Calu3 (cell line): ENCODE data around the gene RGS3. TPM values are rescaled to one million over a fixed set of nuclear protein-coding genes. Genes with fewer than 3 reads are reported as not detected.

Experiments
- BruUV-seq: library from RNA; stranded (reverse); fragments of 400-500 nt; replicated peaks from 2 replicates; lab custom pipeline; 2021; lab: Mats Ljungman, UMichigan
- CTCF ChIA-PET: fragments of 300-600 bp; sonication (Branson Sonifier 250); formaldehyde crosslinking; loops from one replicate; lab custom pipeline; 2022; ENCODE audit warnings: antibody characterized with exemption; lab: Charles Lee
- DNase-seq: peaks from one replicate; pipeline ENCODE4 v3.0.0; 2022
- H3K27ac Mint-ChIP-seq: one replicate; pipeline ENCODE4 v1.8.0; 2022; ENCODE audit warnings: mixed read lengths; ENCODE audit not compliant: unreplicated experiment
- H3K27me3 Mint-ChIP-seq: one replicate; pipeline ENCODE4 v1.8.0; 2022; ENCODE audit warnings: mixed read lengths; ENCODE audit not compliant: unreplicated experiment
- H3K36me3 Mint-ChIP-seq: one replicate; pipeline ENCODE4 v1.8.0; 2022; ENCODE audit warnings: mild to moderate bottlenecking, moderate library complexity, mixed read lengths; ENCODE audit not compliant: insufficient read depth, unreplicated experiment
- H3K4me1 Mint-ChIP-seq: one replicate; pipeline ENCODE4 v1.8.0; 2022; ENCODE audit warnings: mild to moderate bottlenecking, low read depth, mixed read lengths; ENCODE audit not compliant: unreplicated experiment
- H3K4me3 Mint-ChIP-seq: one replicate; pipeline ENCODE4 v1.8.0; 2022; ENCODE audit warnings: mild to moderate bottlenecking, low read depth, moderate library complexity, mixed read lengths; ENCODE audit not compliant: unreplicated experiment
- H3K9me3 Mint-ChIP-seq: one replicate; pipeline ENCODE4 v1.8.0; 2022; ENCODE audit warnings: low read depth, mixed read lengths; ENCODE audit not compliant: unreplicated experiment
- CTCF ChIP-seq: fragments of 200-600 bp; IDR thresholded peaks from one replicate; pipeline ENCODE4 v1.8.0; 2022; ENCODE audit warnings: antibody characterized with exemption; ENCODE audit not compliant: unreplicated experiment
- intact Hi-C: fragments of 100-400 bp; cut with micrococcal nuclease; formaldehyde crosslinking; loops from one replicate; pipeline ENCODE4 v1.10.0; 2022; ENCODE audit not compliant: unreplicated experiment
- total RNA-seq: library from RNA; stranded (reverse); gene quantifications from 2 replicates; pipeline ENCODE4 v1.2.3, GENCODE V29; 2022

RGS3 gene
- total RNA-seq, 1 experiment from 2014 or later: 61.8 TPM

DNA sequence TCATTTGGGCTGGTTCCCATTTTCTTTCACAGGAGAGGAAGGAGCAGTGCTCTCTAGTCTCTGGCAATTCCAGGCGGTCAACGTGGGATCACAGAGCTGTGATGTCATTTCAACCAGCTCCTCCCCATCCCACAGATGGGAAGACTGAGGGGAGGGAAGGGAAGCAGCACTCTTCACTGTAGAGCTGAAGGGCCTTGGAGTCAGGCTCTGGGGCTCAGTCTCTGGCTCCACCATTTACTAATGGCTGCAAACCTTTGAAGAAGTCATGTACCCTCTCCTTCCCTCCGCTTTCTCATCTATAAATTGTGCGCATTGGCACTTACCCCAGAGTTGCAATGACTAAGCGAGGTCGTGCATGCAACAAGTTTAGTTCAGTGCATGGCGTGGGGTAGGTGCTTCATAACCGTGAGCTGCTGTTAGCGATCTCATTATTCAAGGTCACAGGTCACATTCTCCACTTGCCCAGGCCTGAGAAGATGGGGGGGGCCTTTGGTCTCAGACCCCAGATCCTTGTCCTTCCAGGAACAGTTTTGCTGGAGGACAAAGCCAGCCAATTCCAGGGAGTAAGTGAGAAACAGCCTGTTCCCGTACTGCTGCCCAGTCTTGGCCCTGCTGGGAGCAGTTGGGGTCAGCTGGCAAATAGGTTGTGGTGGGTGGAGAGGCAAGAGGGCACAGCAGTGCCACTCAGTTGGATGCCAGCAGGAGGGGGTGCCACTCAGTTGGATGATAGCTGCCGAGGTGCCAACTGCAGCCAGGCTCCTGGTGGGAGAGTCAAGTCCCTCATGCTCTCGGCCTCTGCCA, 136.7 kb downstream of the RGS3 start:
- CTCF ChIA-PET: interaction anchor here (1.4 to 1.7 kb wide), 2 partner anchors 9 to 55 kb away, joined by 4 to 5 read pairs; no protein-coding TSS in a partner anchor
- Mint-ChIP-seq H3K4me1 (no peaks in the 10 kb centered on the region), H3K4me3 (no peak overlapping the region), H3K9me3 (no peaks in the 10 kb centered on the region), H3K27me3 (no peaks in the 10 kb centered on the region), H3K27ac (no peak overlapping the region), H3K36me3 (peaks cover 38% of the 10 kb centered on the region)
- intact Hi-C loops: no loop called here
- TF ChIP-seq CTCF: no peak
- DNase-seq: no peak
- BruUV-seq: no TSS peak

GRCh38 chr9:113600871-113601614, 137.5 kb downstream of the RGS3 start:
- no TSS peak for BruUV-seq
- peak overlapping the region; percentile 36 for H3K27ac Mint-ChIP-seq
- CTCF ChIA-PET: interaction anchor here (1.4 to 1.7 kb wide), 2 partner anchors 9 to 55 kb away, joined by 4 to 5 read pairs; no protein-coding TSS in a partner anchor
- H3K36me3 Mint-ChIP-seq: peaks cover 30% of the 10 kb centered on the region
- no peak overlapping the region for H3K4me3 Mint-ChIP-seq
- DNase-seq: no peak
- TF ChIP-seq CTCF: no peak
- no peaks in the 10 kb centered on the region for H3K4me1 Mint-ChIP-seq
- intact Hi-C loops: no loop called here
- H3K9me3 Mint-ChIP-seq: no peaks in the 10 kb centered on the region
- no peaks in the 10 kb centered on the region for H3K27me3 Mint-ChIP-seq

DNA sequence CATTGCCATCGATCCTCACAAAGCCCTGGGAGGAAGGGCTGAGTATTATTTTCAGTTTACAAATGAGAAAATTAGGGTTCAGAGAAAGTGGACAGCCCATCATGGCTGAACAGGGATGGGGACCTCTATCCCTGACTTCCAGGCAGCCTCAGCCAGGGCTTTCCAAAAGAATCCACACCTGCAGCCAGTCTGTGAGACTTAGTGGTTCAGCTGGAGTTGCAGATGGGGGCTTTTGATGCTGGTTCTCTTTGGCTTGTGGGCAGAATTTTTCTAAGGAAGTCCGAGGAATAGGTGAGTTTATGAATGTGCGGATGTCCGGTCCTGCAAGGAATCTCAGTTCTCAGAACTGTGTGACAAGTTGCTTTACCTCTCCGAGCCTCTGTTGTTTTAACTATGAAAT, 138.1 kb downstream of the RGS3 start:
- TF ChIP-seq CTCF: no peak
- no peaks in the 10 kb centered on the region for H3K4me1 Mint-ChIP-seq
- H3K9me3 Mint-ChIP-seq: no peaks in the 10 kb centered on the region
- no peak overlapping the region for H3K27ac Mint-ChIP-seq
- no peak for DNase-seq
- CTCF ChIA-PET: interaction anchor here (1.5 kb wide), 2 partner anchors 54 to 56 kb away, joined by 4 to 7 read pairs; no protein-coding TSS in a partner anchor
- no TSS peak for BruUV-seq
- H3K27me3 Mint-ChIP-seq: no peaks in the 10 kb centered on the region
- no peak overlapping the region for H3K4me3 Mint-ChIP-seq
- H3K36me3 Mint-ChIP-seq: peaks cover 24% of the 10 kb centered on the region
- intact Hi-C loops: no loop called here

GRCh38 chr9:113602126-113603047, 138.9 kb downstream of the RGS3 start:
- intact Hi-C loops: no loop called here
- no peaks in the 10 kb centered on the region for H3K27me3 Mint-ChIP-seq
- peak; percentile 67 for DNase-seq
- no peaks in the 10 kb centered on the region for H3K4me1 Mint-ChIP-seq
- CTCF ChIA-PET: interaction anchor here (0.7 to 1.5 kb wide), 5 partner anchors 18 to 56 kb away, joined by 3 to 7 read pairs (median 4); no protein-coding TSS in a partner anchor
- no peak overlapping the region for H3K27ac Mint-ChIP-seq
- TF ChIP-seq CTCF: no peak
- no TSS peak for BruUV-seq
- H3K9me3 Mint-ChIP-seq: no peaks in the 10 kb centered on the region
- H3K4me3 Mint-ChIP-seq: no peak overlapping the region
- peaks cover 23% of the 10 kb centered on the region for H3K36me3 Mint-ChIP-seq
